CD4-positive, alpha-beta T cell treated with Interleukin-17A for 1 hour (primary cell): ENCODE measurements around the gene ARRDC3.

ENCODE experiments used
- DNase-seq: peaks from one replicate; pipeline ENCODE4 v3.0.0-alpha.2; 2020

Gene ARRDC3

DNA sequence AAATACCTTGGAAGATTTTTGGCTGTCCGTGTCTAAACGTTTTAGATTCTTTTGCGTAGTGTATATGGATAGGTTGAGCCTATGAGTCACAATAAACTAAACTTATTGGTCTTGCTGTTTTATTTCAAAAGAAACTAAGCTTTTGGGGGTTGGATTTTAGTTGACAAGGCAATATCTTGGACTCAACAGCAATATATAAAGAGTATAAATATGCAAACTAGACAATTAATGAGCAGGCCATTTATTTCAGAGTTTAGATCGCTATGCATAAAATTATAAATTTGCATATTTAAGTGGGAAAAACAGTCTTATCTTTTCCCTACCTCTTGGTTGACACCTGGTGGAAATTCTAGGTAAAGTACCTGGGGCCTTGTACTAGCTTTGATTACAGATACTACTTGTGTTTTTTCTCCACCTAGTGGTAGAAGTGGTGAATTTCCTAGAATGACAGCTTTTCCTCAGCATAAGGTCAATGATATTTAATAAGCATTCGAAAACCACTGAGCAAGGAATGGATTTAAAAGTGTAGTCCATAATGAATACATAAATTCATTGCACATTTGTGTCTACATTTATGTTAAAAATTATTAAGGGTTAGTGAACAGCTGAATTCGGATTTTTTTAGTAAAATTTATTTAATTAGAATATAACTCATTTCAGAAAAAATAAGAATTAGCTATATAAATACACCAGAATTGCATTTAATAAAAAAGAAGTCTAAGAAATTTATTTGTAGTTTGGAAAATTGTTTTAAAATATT lies 1.7 kb upstream of the ARRDC3 start:
- peak; percentile 91 for DNase-seq

DNA sequence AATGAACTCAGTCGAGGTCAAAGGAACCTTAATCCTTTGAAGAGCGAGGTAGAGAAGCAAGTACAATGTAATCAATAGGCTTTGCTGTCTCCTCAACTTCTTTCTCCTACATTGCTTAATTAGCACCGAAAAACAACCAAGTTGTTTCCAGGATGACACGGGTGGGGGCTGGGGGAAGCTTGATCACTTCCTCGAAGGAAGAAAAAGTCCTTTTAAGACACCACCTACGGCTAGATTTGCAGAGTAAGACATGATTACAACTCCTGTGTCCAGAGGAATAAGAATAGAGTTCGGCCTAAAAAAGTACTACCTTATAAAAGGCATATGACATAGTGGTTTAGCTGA lies 811 bp upstream of the ARRDC3 start:
- peak; percentile 38 for DNase-seq

DNA sequence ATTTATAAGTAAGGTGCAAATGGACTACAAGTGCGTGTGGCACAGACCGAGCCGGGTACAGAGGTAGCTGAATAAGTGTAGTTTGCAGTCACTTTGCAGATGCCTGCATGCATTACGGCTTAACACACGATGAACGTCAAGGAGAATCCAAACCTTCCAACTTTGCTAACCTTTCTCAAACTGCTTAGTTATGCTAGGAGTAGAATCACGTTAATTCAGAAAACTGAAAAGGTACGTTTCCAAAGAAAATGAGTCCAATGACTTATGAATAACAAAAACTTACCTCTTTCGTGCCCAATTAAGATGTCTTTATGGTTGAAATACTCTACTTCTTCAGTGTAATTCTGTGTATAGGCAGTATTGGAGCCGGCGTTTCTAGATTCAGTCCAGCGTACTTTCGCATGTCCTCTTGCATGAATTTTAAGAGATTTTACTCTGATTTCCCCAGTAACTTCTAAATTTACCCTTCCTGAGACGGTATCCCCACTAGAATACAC lies 539 bp downstream of the ARRDC3 start:
- DNase-seq, result peak; percentile 64

DNA sequence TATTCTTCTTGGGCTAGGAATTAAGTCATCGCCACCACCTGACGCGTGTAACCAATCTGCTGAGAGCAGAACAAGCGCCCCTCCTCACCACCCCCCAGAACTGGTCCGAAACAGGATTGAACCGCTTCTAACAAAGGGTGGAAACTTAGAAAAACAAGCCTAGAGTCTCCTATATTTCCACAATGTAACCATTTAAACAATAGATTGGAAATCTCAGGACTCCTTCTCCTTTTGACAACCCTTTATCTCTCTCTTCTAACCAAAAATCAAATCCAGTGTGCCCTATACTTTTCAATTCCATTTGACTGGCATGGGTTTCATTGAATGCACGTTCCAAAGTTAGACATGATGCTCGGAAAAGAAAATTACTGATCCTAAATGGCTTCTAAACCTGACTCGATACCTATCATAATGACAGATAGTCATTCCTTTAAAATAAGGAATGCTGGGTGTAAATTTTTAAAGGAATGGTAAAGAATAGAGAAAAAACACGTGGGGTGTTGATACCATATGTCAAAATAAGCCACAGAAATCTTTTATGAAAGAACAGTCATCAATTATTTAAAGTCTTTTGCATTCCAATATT lies 1.2 kb downstream of the ARRDC3 start:
- DNase-seq, result peak; percentile 90

- no peak for DNase-seq
Observed at GRCh38 chr5:91381239-91381773, 1.8 kb downstream of the ARRDC3 start.

- peak; percentile 98 for DNase-seq
Observed at GRCh38 chr5:91380491-91381238, 2.5 kb downstream of the ARRDC3 start.

- DNase-seq, result peak; percentile 96
Observed at GRCh38 chr5:91379914-91380490, 3.1 kb downstream of the ARRDC3 start.

DNA sequence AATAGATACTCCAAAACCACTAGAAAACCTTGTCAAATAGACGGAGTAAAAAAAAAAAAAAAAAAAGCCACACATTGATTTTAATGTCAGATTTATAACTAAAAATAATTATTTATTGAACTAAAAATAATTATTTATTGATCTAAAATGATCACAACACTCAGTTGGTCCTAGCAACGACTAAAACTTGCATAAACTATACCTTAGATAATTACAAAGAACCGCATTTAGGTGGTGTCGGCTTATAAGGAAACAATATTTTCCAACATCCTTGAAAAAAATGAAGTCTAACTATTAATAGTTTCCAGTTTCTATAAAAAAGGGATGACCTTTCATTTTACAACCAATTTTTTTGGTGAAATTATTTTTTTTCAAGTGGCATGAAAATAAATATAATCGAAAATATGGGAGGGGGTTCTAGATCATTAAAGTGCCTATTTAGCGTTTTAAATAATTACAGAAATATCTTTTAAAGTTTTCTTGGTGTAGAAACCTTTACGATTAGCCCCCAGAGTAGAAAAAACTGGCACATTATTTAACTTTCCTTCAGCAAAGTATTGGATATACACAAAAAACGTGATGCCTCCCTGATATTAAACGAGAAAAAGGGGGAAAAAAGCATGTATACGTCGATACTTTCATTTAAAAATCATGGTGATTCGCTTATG lies 3.7 kb downstream of the ARRDC3 start:
- no peak for DNase-seq

DNA sequence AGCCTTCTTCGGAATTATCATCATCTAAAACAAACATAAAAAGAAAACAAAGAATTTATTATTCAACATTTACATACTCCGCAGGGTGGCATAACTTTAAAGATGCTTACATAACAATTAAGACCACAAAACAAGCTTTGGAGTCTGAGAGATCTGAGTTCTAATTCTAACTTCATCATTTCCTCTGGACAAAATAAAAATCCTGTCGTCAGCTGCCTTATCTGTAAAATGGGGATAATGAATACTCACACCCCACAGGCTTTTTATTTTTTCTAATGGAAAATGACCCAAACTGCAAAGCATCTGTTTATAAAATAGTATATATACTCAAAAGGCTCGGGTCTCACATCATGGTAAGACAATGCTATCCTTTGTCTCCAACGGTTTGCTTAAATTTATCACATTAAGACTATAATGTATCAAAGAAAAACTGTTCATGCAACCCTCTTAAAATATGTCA lies 4.3 kb downstream of the ARRDC3 start:
- no peak for DNase-seq

GRCh38 chr5:91374893-91375520 lies 8.1 kb downstream of the ARRDC3 start:
- no peak for DNase-seq

DNA sequence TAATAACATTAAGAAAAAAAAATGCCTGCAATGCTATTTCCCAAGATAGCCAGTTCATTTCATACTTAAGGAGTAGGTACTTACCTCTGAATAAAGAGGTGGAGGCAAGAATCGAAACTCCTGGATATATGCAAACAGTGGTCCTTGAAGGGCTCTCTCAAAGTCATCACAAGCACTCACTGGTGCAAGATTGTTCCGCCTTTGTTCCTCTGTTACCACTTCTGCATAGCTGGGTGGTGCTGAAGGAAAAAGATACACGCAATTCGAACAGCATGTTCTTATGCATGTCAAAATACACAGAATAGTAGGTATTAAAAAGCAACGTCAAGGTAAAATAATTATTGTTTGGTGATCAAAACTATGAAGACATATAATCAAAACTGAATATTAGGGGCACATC lies 9.5 kb downstream of the ARRDC3 start:
- DNase-seq, result no peak

- no peak for DNase-seq
Observed at GRCh38 chr5:91373006-91373405, 10.1 kb downstream of the ARRDC3 start.

DNA sequence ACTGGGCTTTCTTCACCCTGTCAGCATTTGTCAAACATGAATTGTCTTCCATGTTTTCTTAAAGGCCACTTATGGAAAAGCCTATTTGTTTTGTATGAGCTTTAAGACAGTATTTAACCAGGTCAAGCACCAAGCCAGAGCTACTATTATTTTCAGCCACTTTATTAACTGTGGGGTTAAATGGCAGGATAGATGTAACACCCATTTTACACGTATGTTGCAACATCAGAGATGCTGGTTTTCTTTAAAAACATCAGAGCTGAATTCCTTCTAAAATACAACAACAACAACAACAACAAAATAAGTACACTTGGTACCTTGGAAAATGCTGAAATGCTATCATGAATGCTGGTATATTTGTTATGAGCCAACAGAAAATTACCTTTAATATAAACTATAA lies 13.6 kb downstream of the ARRDC3 start:
- DNase-seq, result no peak

DNA sequence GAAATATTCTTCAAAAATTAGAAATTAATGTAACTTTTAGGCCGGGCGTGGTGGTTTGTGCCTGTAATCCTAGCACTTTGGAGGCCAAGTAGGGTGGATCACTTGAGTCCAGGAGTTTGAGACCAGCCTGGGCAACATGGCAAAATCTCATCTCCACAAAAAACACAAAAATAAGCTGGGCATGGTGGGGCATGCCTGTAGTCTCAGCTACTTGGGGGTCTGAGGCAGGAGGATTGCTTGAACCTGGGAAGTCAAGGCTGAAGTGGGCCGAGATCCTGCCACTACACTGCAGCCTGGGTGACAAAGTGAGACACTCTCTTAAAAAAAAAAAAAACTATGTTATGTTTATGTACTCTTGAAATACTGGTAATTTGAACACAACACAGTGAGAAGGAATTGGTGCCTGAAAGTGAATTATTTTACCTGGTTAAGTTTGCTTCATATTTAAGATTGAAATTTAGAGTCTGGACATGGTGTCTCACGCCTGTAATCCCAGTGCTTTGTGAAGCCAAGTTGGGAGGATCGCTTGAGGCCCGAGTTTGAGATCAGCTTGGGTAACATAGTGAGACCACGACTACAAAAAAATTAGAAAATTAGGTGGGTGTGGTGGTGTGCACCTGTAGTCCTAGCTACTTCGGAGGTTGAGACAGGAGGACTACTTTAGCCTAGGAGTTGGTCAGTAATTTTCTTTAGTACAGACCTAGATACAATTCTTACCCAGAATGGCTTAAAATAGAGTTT lies 15.0 kb downstream of the ARRDC3 start:
- DNase-seq, result no peak

- no peak for DNase-seq
Observed at GRCh38 chr5:91367344-91367743, 15.8 kb downstream of the ARRDC3 start.

GRCh38 chr5:91366551-91366950 lies 16.6 kb downstream of the ARRDC3 start:
- DNase-seq, result no peak

DNA sequence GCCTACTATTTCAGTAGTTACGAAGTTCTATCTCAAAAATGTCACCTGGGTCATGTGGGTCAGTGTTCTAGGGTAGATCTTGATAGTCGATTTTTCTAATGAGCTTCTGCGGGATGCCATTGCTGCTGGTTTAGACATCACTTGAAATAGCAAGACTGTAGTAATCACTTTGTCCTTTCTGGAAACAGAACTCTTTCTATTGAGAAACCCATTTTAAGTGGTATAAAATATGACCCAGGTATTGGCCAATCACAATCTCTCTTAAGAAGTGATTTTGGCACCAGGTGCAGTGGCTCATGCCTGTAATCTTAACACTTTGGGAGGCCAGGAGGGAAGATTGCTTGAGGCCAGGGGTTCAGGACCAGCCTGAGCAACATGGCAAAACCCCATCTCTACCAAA lies 17.6 kb downstream of the ARRDC3 start:
- no peak for DNase-seq

DNA sequence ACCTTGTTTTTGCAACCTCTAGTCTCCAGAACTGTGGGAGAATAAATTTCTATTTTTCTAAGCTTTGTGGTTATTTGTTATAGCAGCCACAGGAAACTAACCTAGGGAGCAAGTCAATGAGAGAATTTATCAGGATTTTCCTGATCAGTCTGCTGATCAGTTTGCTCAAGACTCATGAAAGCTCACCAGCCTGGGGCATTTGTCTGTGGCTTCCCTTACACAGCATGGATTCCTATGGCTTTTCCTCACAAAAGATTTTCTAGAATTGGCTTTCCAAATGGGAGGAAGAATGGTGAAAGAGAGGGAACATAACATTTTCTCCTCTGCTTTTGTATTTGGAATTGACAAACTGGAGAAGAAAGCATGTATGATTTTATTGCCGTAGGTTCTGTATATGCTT lies 20.2 kb downstream of the ARRDC3 start:
- DNase-seq, result no peak

DNA sequence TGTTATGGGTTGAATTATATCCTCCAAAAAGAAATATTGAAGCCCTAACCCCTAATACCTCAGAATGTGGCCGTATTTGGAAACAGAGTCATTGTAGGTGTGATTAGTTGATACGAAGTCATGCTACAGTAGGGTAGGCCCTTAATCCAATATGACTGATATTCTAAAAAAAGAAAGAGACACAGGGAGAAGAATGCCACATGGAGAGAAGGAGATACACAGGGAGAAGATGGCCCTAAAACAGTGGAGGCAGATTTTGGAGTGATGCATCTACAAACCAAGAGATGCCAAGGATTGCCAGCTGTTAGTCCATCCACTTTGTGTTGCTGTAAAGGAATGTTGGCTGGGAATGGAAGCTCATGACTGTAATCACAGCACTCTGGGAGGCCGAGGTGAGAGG lies 21.3 kb downstream of the ARRDC3 start:
- DNase-seq, result no peak

GRCh38 chr5:91361055-91361701 lies 21.9 kb downstream of the ARRDC3 start:
- peak; percentile 31 for DNase-seq
